ENCODE measurements around the gene FN1.

FN1 gene

DNA sequence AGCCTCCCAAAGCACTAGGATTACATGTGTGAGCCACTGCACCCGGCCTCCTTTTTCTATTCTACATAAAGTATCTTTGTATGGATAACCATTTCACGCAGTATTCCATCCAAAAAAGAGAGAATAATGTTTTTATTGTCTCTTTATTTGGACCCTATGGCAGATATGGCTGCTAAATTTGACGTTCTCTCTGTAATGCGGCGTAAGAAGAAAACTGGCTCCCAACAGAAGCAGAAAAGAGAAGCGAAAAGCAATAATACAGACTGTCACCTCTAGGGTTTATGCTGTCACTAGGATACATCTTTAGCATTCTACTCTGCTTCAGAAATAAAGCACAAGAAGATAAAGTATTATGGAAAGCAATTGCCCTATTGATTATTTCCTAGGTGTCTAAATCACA is 55.9 kb downstream of the FN1 start:
- TF ChIP-seq, protein P1, sequence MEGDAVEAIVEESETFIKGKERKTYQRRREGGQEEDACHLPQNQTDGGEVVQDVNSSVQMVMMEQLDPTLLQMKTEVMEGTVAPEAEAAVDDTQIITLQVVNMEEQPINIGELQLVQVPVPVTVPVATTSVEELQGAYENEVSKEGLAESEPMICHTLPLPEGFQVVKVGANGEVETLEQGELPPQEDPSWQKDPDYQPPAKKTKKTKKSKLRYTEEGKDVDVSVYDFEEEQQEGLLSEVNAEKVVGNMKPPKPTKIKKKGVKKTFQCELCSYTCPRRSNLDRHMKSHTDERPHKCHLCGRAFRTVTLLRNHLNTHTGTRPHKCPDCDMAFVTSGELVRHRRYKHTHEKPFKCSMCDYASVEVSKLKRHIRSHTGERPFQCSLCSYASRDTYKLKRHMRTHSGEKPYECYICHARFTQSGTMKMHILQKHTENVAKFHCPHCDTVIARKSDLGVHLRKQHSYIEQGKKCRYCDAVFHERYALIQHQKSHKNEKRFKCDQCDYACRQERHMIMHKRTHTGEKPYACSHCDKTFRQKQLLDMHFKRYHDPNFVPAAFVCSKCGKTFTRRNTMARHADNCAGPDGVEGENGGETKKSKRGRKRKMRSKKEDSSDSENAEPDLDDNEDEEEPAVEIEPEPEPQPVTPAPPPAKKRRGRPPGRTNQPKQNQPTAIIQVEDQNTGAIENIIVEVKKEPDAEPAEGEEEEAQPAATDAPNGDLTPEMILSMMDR (IDR thresholded peaks at IDR 0.05; ENCODE audit: extremely low read depth, insufficient read depth, missing control alignments), result no peak
- in situ Hi-C loops (cut with MboI; ENCODE audit: low pct_unique_long_range_greater_than_20kb, low sequenced_read_pairs, unreplicated experiment), result no loop called here
- DNase-seq (ENCODE audit: low spot score), result no peak

DNA sequence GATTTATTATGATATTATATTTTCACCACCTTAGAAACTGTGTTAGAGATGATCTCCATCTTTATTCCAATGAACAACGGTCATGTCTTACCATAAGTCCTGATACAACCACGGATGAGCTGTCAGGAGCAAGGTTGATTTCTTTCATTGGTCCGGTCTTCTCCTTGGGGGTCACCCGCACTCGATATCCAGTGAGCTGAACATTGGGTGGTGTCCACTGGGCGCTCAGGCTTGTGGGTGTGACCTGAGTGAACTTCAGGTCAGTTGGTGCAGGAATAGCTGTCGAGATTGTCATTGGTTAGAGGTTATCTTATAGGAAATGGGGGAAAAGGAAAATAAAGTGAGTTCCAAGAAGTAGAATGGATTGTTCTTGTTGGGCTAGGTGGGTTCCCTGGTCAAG is 56.8 kb downstream of the FN1 start:
- in situ Hi-C loops (cut with MboI; ENCODE audit: low pct_unique_long_range_greater_than_20kb, low sequenced_read_pairs, unreplicated experiment), result no loop called here
- no peak for DNase-seq (ENCODE audit: low spot score)
- TF ChIP-seq, protein P1 (IDR thresholded peaks at IDR 0.05; ENCODE audit: extremely low read depth, insufficient read depth, missing control alignments), result no peak

DNA sequence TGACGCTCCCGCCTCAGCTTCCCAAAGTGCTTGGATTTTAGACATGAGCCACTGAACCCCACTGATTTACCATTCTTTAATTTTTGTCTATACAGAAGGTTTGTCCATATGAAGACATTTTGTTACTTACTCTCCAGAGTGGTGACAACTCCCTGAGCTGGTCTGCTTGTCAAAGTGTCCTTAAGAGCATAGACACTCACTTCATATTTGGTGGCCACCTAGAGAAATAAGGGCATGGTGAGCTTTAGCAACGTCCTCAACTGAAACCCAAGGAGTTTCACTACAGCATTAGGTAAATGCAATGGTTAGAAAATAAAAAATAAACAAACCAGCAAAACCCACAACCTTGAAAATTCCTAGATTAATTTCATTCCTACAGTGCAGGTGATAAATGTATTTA is 57.8 kb downstream of the FN1 start:
- TF ChIP-seq, protein P1 (IDR thresholded peaks at IDR 0.05; ENCODE audit: extremely low read depth, insufficient read depth, missing control alignments), result no peak
- in situ Hi-C loops (cut with MboI; ENCODE audit: low pct_unique_long_range_greater_than_20kb, low sequenced_read_pairs, unreplicated experiment), result no loop called here
- no peak for DNase-seq (ENCODE audit: low spot score)

DNA sequence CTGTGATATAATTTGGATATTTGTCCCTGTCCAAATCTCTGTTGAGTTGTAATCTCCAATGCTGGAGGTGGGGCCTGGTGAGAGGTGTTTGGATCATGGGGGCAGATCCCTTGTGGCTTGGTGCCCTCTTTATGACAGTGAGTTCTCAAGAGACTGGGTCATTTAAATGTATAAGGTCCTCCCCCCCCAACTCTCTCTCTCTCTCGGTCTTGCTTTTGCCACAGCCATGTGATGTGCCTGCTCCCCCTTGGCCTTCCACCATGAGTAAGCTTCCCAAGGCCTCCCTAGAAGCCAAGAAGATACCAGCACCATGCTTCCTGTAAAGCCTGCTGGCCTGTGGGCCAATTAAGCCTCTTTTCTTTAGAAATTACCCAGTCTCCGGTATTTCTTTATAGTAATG is 58.6 kb downstream of the FN1 start:
- in situ Hi-C loops (cut with MboI; ENCODE audit: low pct_unique_long_range_greater_than_20kb, low sequenced_read_pairs, unreplicated experiment), result no loop called here
- TF ChIP-seq, protein P1 (IDR thresholded peaks at IDR 0.05; ENCODE audit: extremely low read depth, insufficient read depth, missing control alignments), result no peak
- DNase-seq (ENCODE audit: low spot score), result no peak

DNA sequence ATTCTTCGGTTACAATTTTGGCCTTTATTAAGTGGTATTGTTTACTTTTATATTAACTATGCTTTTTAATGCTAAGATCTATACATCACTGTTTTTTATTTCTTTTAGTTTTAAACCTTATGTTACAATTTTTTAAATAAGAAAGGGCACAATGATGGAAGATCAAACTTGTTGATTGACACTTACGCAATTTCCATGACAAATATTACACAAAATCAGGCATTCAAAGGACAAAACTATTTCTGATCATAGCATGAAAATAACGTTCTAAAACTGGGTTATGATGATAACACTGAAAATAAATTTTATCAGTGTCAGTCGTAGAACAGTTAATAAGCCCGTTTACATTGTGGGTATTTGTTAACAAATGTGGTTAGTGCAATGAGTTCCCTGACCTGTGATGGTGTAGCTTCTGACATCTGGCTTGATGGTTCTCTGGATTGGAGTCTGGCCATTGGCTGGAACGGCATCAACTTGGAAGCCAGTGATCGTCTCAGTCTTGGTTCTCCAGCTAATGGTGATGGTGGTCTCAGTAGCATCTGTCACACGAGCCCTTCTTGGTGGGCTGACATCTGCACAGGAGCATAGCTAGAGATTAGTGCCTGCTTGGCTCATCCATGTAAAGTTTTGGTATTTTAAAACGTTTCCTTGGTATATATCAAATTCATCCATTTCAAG is 59.6 kb downstream of the FN1 start:
- in situ Hi-C loops (cut with MboI; ENCODE audit: low pct_unique_long_range_greater_than_20kb, low sequenced_read_pairs, unreplicated experiment), result no loop called here
- no peak for DNase-seq (ENCODE audit: low spot score)
- TF ChIP-seq, protein P1 (IDR thresholded peaks at IDR 0.05; ENCODE audit: extremely low read depth, insufficient read depth, missing control alignments), result no peak

DNA sequence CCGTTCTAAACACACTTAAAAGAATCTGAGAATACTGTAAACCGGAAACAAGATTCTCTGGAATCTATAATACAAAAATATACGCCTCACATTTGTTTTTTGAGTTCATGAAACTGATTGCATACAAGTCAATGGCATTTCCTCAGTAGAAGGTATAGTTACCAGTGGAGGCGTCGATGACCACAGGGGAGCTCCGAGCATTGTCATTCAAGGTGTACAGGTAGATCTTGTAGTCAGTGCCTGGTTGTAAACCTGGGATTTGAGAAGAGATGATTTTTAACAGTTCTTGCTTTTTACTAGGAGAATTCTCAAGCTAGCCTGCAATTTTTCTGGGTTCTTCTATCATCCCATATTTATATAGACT is 60.4 kb downstream of the FN1 start:
- TF ChIP-seq, protein P1 (IDR thresholded peaks at IDR 0.05; ENCODE audit: extremely low read depth, insufficient read depth, missing control alignments), result no peak
- DNase-seq (ENCODE audit: low spot score), result no peak
- in situ Hi-C loops (cut with MboI; ENCODE audit: low pct_unique_long_range_greater_than_20kb, low sequenced_read_pairs, unreplicated experiment), result no loop called here

Data from GM13977 (cell line).